Stomach (tissue), 9 donors: ENCODE data around the gene PTPRC. TPM values are rescaled to one million over a fixed set of nuclear protein-coding genes. Genes with fewer than 3 reads are reported as not detected.

ENCODE experiments used
- DNase-seq, 2 donors: peaks; one replicate each; pipeline versions ENCODE4 v3.0.0 to v3.0.0-alpha.2; 2013 to 2019
- H3K27ac ChIP-seq, 5 donors: fragments of 200-600 bp in 4 of 5; sonication (generic) in 4 of 5; one replicate each; pipeline ENCODE4 v1.5.1; 2013 to 2019; ENCODE audit warnings: mild to moderate bottlenecking in 1 of 5, moderate library complexity in 1 of 5
- H3K27me3 ChIP-seq, 3 donors: fragments of 200-600 bp; sonication (generic); one replicate each; pipeline ENCODE4 v1.5.1; 2017 to 2019; ENCODE audit warnings: mixed run types in 1 of 3
- H3K36me3 ChIP-seq, 4 donors: fragments of 200-600 bp; sonication (generic); 1 replicate in 3 of 4; 2 replicates in 1 of 4; pipeline ENCODE4 v1.5.1; 2016 to 2019
- H3K4me1 ChIP-seq, 4 donors: fragments of 200-600 bp; sonication (generic); one replicate each; pipeline ENCODE4 v1.5.1; 2016 to 2019
- H3K4me3 ChIP-seq, 4 donors: fragments of 200-600 bp; sonication (generic) in 3 of 4; one replicate each; pipeline ENCODE4 v1.5.1; 2016 to 2019; ENCODE audit warnings: mild to moderate bottlenecking in 1 of 4
- H3K9me3 ChIP-seq, 4 donors: fragments of 200-600 bp; sonication (generic); one replicate each; pipeline ENCODE4 v1.5.1; 2016 to 2019
- EP300 ChIP-seq: sonication (generic); formaldehyde crosslinking; IDR thresholded peaks from one replicate; pipeline ENCODE4 v1.6.1; 2017; ENCODE audit warnings: antibody characterized with exemption
- POLR2A ChIP-seq, 4 donors: fragments of 450-650 bp; IDR thresholded peaks; one replicate each; pipeline ENCODE4 v1.6.1; 2016; ENCODE audit warnings: antibody characterized with exemption in 4 of 4, control low read depth in 2 of 4, mild to moderate bottlenecking in 1 of 4, moderate library complexity in 1 of 4
- POLR2AphosphoS5 ChIP-seq, 3 donors: sonication (generic); formaldehyde crosslinking; IDR thresholded peaks; one replicate each; pipeline ENCODE4 v1.6.1; 2016; ENCODE audit warnings: antibody characterized with exemption in 3 of 3
- WGBS, 5 donors: extraction: QIAGEN DNeasy Blood & Tissue Kit in 3 of 5; methylation state at CpG; one replicate each; pipeline versions ENCODE4 v1.1.5 to v1.1.7; 2013 to 2018; 5-methylcytosine and 5-hydroxymethylcytosine counted together
- intact Hi-C: fragments of 100-400 bp; cut with DNase I; formaldehyde crosslinking; loops from one replicate; pipeline ENCODE4 v1.15.1; 2023; ENCODE audit warnings: low total_unique reads
- polyA plus RNA-seq, 3 donors: library from polyadenylated mRNA; stranded (reverse); fragments of 200-250 nt; gene quantifications; one replicate each; pipeline ENCODE4 v1.2.3, GENCODE V29; 2013
- total RNA-seq, 5 donors: library from RNA; depleted of rRNA; stranded (reverse); fragments of >200 nt; gene quantifications; one replicate each; pipeline versions ENCODE4 v1.1.0 to v1.2.3, GENCODE V29; 2014 to 2016
- TF ChIP-seq, protein P1 (sequence below), 7 experiments: fragments of 450-650 bp in 4 of 7; fragments of 200-600 bp in 3 of 7; sonication (generic) in 3 of 7; IDR thresholded peaks; one replicate each; pipeline ENCODE4 v1.5.1; 2016 to 2019; ENCODE audit warnings: antibody characterized with exemption in 7 of 7, control low read depth in 2 of 7, mild to moderate bottlenecking in 1 of 7
- donor health status: healthy with polysubstance abuse.
- donor health status: Bipolar disorder and iron deficiency.
- donor health status: healthy.

The PTPRC gene
- total and polyA plus RNA-seq, 8 donors = 0.58 to 50.9 (median 15.2) TPM

GRCh38 chr1:198696211-198696610, 57.4 kb downstream of the PTPRC start:
- Histone ChIP-seq H3K27ac (no peak overlapping the region), H3K27me3 (no peaks in the 10 kb centered on the region), H3K9me3 (no peaks in the 10 kb centered on the region), H3K36me3 (peaks cover 0 to 5% (median 0%) of the 10 kb centered on the region in 4 donors), H3K4me3 (no peak overlapping the region), H3K4me1 (peaks cover 0 to 4% (median 2%) of the 10 kb centered on the region in 4 donors)
- intact Hi-C loops = no loop called here
- 68 to 89% (median 84%) methylated on average over 1 of the region's 1 CpG for WGBS, 5 donors
- no peak for DNase-seq
- TF ChIP-seq EP300 (no peak), POLR2AphosphoS5 (IDR thresholded peaks at IDR 0.05) (no peak), POLR2A (IDR thresholded peaks at IDR 0.05) (no peak)
- TF ChIP-seq, protein P1, sequence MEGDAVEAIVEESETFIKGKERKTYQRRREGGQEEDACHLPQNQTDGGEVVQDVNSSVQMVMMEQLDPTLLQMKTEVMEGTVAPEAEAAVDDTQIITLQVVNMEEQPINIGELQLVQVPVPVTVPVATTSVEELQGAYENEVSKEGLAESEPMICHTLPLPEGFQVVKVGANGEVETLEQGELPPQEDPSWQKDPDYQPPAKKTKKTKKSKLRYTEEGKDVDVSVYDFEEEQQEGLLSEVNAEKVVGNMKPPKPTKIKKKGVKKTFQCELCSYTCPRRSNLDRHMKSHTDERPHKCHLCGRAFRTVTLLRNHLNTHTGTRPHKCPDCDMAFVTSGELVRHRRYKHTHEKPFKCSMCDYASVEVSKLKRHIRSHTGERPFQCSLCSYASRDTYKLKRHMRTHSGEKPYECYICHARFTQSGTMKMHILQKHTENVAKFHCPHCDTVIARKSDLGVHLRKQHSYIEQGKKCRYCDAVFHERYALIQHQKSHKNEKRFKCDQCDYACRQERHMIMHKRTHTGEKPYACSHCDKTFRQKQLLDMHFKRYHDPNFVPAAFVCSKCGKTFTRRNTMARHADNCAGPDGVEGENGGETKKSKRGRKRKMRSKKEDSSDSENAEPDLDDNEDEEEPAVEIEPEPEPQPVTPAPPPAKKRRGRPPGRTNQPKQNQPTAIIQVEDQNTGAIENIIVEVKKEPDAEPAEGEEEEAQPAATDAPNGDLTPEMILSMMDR (IDR thresholded peaks at IDR 0.05) = no peak

DNA sequence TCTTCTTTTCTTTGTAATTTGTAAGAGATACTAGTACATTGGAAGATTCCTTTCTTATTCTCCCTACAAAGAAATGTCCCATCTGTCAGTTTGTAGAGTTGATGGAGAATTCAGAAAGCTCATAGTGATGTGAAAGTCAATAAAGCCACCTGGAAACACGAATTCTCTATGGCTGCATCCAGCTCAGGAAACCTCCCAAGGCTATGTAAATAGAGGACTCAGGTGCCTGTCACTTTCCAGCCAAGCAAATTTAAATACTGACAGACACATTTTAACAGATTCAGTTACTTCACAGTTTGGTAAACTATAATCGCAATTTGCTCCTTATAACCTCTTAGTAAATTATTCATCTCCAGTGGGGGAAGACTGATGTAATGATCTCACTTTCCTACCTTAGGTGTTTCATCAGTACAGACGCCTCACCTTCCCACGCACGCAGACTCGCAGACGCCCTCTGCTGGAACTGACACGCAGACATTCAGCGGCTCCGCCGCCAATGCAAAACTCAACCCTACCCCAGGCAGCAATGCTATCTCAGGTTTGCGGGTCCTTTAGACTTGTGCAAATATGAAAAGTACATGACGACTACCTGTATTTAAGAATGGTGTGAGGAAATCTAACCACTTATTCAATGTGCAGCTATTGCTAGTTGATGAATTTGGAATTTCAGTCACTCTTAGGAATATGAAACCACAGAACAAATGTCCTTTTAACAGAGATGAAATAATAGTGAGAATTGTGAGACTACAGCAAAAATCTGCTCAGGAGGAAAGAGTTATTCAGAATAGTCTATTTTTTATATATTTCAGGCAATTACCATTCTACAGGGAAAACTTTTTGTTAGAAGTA, 60.6 kb downstream of the PTPRC start:
- peak; percentile 63 to 85 for DNase-seq
- Histone ChIP-seq H3K27ac (no peak overlapping the region), H3K4me3 (no peak overlapping the region), H3K4me1 (peaks cover 0 to 4% (median 2%) of the 10 kb centered on the region in 4 donors), H3K9me3 (no peaks in the 10 kb centered on the region), H3K27me3 (no peaks in the 10 kb centered on the region), H3K36me3 (peaks cover 0 to 9% (median 3%) of the 10 kb centered on the region in 4 donors)
- intact Hi-C loops = no loop called here
- WGBS, 5 donors = 10 to 27% (median 12%) methylated on average over 13 of the region's 13 CpGs
- TF ChIP-seq EP300 = no peak
- TF ChIP-seq, protein P1 (IDR thresholded peaks at IDR 0.05) = peak in 4 of 7 experiments; percentile 33 to 46 (median 40)

DNA sequence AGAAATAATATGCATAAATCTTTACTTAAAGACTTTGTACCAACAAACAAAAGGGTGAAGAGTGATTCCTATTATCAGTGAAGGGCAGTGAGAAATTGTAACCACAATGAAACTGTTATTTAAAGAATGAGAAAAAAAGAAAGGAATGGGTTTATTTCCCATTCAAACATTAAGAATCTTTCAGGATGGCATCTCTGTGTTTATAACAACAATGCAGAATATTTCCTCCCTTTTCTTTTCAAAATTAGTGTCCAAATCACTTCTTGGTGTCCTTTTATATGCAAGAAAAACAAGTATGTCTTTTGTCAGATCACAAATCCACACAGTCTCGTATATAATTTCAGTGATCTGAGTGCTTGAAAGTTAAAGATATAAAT, 61.2 kb downstream of the PTPRC start:
- H3K9me3 ChIP-seq = no peaks in the 10 kb centered on the region
- intact Hi-C loops = no loop called here
- H3K4me3 ChIP-seq = no peak overlapping the region
- no peak for TF ChIP-seq POLR2A (IDR thresholded peaks at IDR 0.05)
- TF ChIP-seq EP300 = no peak
- no peak for TF ChIP-seq POLR2AphosphoS5 (IDR thresholded peaks at IDR 0.05)
- TF ChIP-seq, protein P1 (IDR thresholded peaks at IDR 0.05) = no peak
- DNase-seq = no peak
- no peak overlapping the region for H3K27ac ChIP-seq
- H3K27me3 ChIP-seq = no peaks in the 10 kb centered on the region
- 60 to 71% (median 64%) methylated on average over 1 of the region's 1 CpG for WGBS, 5 donors
- H3K4me1 ChIP-seq = peaks cover 0 to 4% (median 2%) of the 10 kb centered on the region in 4 donors
- peaks cover 0 to 9% (median 3%) of the 10 kb centered on the region in 4 donors for H3K36me3 ChIP-seq

DNA sequence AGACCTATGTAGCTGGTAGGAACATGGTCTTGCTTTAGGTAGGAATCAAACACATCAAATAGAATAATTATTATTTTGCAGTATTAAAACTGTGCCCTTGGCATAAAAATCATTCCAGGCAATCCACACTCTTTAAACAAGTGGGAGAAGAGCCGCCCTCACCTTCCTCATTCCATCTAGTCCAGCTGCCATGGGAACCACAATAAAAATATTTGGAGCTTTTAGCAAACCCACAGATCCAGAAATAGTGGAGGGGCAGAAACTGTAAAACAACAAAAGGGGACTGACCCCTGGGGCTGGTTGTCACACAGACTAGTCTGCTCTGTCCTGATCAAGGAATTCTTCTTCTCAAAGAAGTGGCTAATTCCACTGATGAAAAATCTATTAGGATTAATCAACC, 61.6 kb downstream of the PTPRC start:
- peaks cover 0 to 4% (median 2%) of the 10 kb centered on the region in 4 donors for H3K4me1 ChIP-seq
- intact Hi-C loops = no loop called here
- WGBS, 5 donors = 58 to 89% (median 76%) methylated on average over 1 of the region's 1 CpG

More for the DNA sequence above, 61.6 kb downstream of the PTPRC start:
- no peak for TF ChIP-seq EP300
- TF ChIP-seq POLR2AphosphoS5 (IDR thresholded peaks at IDR 0.05) = no peak
- TF ChIP-seq POLR2A (IDR thresholded peaks at IDR 0.05) = no peak
- TF ChIP-seq, protein P1 (IDR thresholded peaks at IDR 0.05) = no peak
- peaks cover 0 to 9% (median 3%) of the 10 kb centered on the region in 4 donors for H3K36me3 ChIP-seq
- no peak overlapping the region for H3K4me3 ChIP-seq
- no peak overlapping the region for H3K27ac ChIP-seq
- no peaks in the 10 kb centered on the region for H3K9me3 ChIP-seq
- no peak for DNase-seq
- no peaks in the 10 kb centered on the region for H3K27me3 ChIP-seq
